Spinal cord (tissue), 10 donors: Measurements from ENCODE around the gene KYNU. TPM values are rescaled to one million over a fixed set of nuclear protein-coding genes. Genes with fewer than 3 reads are reported as not detected.

Experiments
- DNase-seq, 6 donors: peaks; one replicate each; pipeline versions ENCODE4 v3.0.0 to v3.0.0-alpha.2; 2013 to 2015; ENCODE audit warnings: low spot score in 6 of 6, low read depth in 4 of 6
- H3K27ac ChIP-seq: one replicate; pipeline ENCODE4 v1.5.1; 2013; ENCODE audit warnings: low read depth, low read length, control low read depth
- H3K27me3 ChIP-seq: one replicate; pipeline ENCODE4 v1.6.1; 2013; ENCODE audit warnings: low read length; ENCODE audit not compliant: control insufficient read depth, insufficient read depth
- H3K36me3 ChIP-seq: one replicate; pipeline ENCODE4 v1.6.1; 2013; ENCODE audit warnings: low read length; ENCODE audit not compliant: control insufficient read depth, insufficient read depth
- H3K4me1 ChIP-seq: one replicate; pipeline ENCODE4 v1.6.1; 2013; ENCODE audit warnings: low read length; ENCODE audit not compliant: control insufficient read depth, insufficient read depth
- H3K4me3 ChIP-seq: one replicate; pipeline ENCODE4 v1.5.1; 2013; ENCODE audit warnings: low read depth, low read length, control low read depth
- H3K9me3 ChIP-seq: one replicate; pipeline ENCODE4 v1.6.1; 2013; ENCODE audit warnings: low read length; ENCODE audit not compliant: control insufficient read depth, insufficient read depth
- WGBS: methylation state at CpG from one replicate; pipeline ENCODE4 v1.1.5; 2013; ENCODE audit warnings: missing lambda C conversion rate; ENCODE audit not compliant: insufficient coverage; 5-methylcytosine and 5-hydroxymethylcytosine counted together
- polyA plus RNA-seq, 2 donors: library from polyadenylated mRNA; unstranded; fragments of 120-200 nt; gene quantifications; one replicate each; pipeline ENCODE4 v1.2.1, GENCODE V29; 2013; ENCODE audit not compliant: insufficient read length in 2 of 2
- total RNA-seq, 2 donors: library from RNA; depleted of rRNA in 1 of 2; stranded (reverse); fragments of 120-200 nt in 1 of 2; fragments of >200 nt in 1 of 2; gene quantifications; one replicate each; pipeline versions ENCODE4 v1.2.3 to v1.2.4, GENCODE V29; 2013 to 2014
- donor health status: healthy.

Gene KYNU
- total and polyA plus RNA-seq, 4 donors, result 0.39 to 2.4 (median 1.2) TPM

DNA sequence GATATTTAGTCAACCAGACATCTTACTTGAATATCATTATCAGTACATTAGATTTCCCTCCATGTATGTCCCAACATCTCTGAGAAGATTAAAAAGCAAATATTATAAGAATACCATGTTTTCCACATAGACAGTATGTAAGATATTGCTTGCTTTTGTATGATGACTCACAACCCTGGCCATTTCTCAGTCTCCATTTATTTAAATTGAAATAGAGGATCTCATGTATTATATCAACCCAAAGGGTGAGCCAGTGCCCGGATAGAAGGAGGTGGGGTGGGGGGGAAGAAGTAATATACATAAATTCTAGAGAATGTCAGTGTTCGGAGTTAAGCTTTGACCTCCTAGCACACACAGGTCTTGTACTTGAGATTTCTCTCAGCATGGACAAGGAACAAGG lies 109.6 kb downstream of the KYNU start:
- Histone ChIP-seq H3K9me3 (no peaks in the 10 kb centered on the region), H3K4me1 (no peaks in the 10 kb centered on the region), H3K36me3 (no peaks in the 10 kb centered on the region), H3K27ac (no peak overlapping the region), H3K27me3 (no peaks in the 10 kb centered on the region), H3K4me3 (no peak overlapping the region)
- no peak for DNase-seq
- no CpG with 5 or more reads among the region's 2 CpGs for WGBS

DNA sequence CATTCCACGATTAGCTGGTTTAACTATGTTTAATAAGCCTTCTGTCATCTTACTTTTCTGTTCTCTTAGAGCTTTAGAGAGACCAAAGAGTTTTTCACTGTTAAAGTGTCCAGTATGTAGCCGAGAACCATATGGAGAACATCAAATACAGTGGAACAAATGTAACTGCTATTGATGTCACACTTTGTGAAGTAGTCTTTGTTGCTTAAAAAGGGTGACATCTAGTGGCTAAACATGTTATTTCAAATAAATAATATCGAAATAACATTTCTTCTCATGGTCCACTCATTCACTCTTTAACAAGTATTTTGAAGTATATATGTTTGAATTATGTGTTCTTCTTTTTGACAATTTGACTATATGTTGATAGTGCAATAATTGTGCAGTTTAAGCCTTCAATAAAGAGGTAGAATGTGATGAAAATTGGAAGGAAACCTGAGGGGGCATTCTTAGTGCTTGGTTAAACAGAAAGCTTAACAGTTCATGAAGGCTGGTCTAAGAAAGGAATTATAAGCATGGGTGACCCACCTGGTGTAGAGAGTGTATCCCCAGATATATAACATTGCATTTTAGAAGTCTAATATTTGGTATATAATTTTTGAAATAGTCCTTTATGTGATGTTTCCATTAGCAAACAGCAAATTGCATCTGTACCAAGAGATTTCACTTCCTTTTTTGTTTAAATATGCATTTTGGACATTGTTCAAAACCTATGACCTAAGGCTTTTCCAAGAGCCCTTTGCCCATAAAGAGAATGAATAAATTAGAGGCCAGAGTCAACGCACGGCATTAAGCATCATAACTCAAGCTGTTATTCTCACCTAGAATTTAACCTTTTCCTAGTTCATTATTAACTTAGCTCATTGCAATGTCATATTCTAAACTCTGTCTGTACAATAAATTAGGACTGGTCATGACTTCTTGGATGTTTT lies 112.1 kb downstream of the KYNU start:
- H3K9me3 ChIP-seq, result no peaks in the 10 kb centered on the region
- peak in 4 of 6 donors; percentile 7 to 84 (median 40) for DNase-seq
- H3K4me1 ChIP-seq, result no peaks in the 10 kb centered on the region
- H3K27me3 ChIP-seq, result no peaks in the 10 kb centered on the region
- H3K4me3 ChIP-seq, result no peak overlapping the region
- H3K36me3 ChIP-seq, result no peaks in the 10 kb centered on the region
- H3K27ac ChIP-seq, result no peak overlapping the region
- WGBS, result no CpG with 5 or more reads among the region's 5 CpGs

DNA sequence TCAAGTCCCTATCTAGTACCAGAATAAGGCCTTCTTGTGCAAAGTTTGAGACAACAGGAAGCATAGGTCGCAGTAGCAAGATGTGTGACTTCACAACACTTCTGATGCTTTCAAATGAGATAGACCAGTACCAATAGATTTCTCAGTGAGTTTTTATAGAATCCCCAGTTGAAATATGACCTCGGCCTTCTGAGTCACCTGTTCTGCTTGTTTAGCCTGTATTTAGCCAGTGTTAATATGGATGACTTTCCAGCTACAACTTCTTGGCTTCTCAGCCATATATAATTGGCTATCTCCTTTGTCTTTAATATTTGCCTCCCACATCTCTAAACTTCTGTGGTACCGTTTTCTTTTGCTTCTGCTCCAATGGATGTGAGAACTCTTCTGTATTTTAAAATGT lies 113.8 kb downstream of the KYNU start:
- no CpG with 5 or more reads among the region's 3 CpGs for whole genome bisulfite sequencing
- H3K9me3 ChIP-seq, result no peaks in the 10 kb centered on the region
- H3K4me3 ChIP-seq, result no peak overlapping the region
- H3K4me1 ChIP-seq, result no peaks in the 10 kb centered on the region
- H3K36me3 ChIP-seq, result no peaks in the 10 kb centered on the region
- no peak for DNase-seq
- H3K27me3 ChIP-seq, result no peaks in the 10 kb centered on the region
- no peak overlapping the region for H3K27ac ChIP-seq

DNA sequence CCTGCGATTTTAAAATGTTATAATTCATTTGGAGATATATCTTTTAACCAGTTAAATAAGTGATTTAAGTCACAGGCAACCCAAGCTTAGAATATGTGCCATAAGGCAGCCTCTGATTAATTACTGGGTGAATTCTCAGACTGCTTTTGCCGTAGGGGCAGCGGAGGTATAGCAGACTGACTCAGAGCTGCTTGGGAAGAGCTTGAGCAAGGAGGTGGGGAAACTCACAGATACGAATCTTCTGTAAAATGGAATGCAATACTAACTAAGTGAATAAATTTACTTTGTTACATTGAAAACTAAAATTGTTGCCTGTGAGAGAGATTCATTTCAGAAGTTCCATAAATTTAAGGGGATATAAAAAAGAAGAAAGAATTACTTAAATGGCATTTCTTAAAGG lies 115.4 kb downstream of the KYNU start:
- Histone ChIP-seq H3K9me3 (no peaks in the 10 kb centered on the region), H3K36me3 (no peaks in the 10 kb centered on the region), H3K27ac (no peak overlapping the region), H3K4me3 (no peak overlapping the region), H3K4me1 (no peaks in the 10 kb centered on the region), H3K27me3 (no peaks in the 10 kb centered on the region)
- DNase-seq, result peak in 1 of 6 donors; percentile 21
- no CpG with 5 or more reads among the region's 4 CpGs for WGBS

DNA sequence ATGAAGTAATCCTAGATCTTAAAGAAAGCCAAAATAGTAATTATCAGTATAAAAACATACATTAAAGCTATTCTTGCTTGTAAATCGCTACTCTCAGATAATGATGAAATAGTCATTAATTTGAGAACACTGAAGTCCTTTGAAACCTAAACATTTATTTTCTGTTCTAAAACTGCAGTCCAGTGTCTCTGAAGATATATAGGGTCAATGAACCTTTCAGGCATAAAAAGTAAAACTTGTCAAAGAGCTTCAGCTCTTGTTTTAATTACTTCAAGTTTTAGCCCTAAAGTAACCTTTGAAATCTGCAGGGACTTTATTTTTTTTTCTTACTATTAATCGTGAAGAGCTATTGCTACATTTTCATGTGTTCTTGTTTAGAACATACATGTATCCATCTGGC lies 116.3 kb downstream of the KYNU start:
- H3K27me3 ChIP-seq, result no peaks in the 10 kb centered on the region
- DNase-seq, result no peak
- H3K4me1 ChIP-seq, result no peaks in the 10 kb centered on the region
- no peaks in the 10 kb centered on the region for H3K36me3 ChIP-seq
- no peaks in the 10 kb centered on the region for H3K9me3 ChIP-seq
- no CpG with 5 or more reads among the region's 2 CpGs for WGBS
- H3K27ac ChIP-seq, result no peak overlapping the region
- no peak overlapping the region for H3K4me3 ChIP-seq

DNA sequence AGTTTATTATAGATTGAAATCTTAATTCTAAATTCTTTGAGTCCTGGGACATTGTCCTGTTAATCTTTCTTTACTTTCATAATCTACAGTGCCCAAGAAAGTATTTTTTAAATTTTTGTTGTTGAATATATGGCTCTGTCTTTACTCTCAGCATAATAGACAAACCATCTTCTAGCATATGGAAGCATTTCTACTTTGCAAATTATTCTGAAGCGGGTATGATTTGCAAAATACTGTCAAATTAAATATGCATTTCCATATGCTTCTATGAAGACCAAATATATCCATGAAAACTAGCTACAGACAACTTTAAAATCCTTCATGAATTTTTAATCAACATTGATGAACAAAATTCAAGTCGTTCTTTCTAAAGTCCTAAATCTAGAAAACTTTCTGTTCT lies 117.2 kb downstream of the KYNU start:
- no peaks in the 10 kb centered on the region for H3K36me3 ChIP-seq
- no peaks in the 10 kb centered on the region for H3K9me3 ChIP-seq
- DNase-seq, result peak in 1 of 6 donors; percentile 60
- no peak overlapping the region for H3K27ac ChIP-seq
- H3K4me3 ChIP-seq, result no peak overlapping the region
- H3K4me1 ChIP-seq, result no peaks in the 10 kb centered on the region
- no peaks in the 10 kb centered on the region for H3K27me3 ChIP-seq
- no CpG with 5 or more reads among the region's 2 CpGs for WGBS

DNA sequence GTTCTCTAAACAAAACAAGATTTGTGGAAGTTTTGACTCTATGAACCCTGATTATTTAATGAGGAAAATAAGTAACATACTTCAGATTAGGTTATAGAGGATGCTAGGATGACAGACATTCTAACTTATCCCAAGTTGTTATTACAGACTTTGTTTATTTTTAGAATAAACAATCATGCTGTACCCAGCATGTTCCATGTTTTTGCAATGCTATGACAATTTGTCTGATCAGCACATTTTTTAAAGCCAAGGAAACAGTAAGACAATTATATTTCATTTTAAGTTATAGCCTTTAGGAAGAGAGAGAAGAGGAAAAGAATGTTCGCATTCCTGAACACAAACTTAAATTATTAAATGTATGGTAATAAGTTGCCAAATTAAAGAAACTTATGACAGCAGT lies 119.8 kb downstream of the KYNU start:
- no CpG with 5 or more reads among the region's 1 CpG for WGBS
- no peak for DNase-seq
- Histone ChIP-seq H3K9me3 (no peaks in the 10 kb centered on the region), H3K27ac (no peak overlapping the region), H3K27me3 (no peaks in the 10 kb centered on the region), H3K36me3 (no peaks in the 10 kb centered on the region), H3K4me3 (no peak overlapping the region), H3K4me1 (no peaks in the 10 kb centered on the region)

DNA sequence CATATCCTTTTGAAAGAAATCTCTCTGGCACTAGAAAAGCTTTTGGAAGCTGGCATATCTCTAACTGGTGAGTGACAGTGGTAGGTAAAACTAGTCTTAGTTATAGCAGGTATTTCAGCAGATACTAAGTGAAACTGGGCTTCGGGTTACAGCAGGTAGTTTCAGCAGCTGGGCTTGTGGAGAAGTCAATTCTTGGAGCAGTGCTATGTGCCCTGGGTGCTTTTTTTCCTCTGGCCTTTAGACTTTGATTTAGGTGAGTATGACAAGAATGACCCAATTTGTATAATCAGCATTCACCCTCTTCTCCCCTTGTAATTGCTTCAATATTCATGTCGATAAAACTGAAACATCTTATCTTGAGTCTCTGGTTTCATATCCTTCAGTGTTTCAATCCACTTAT lies 123.1 kb downstream of the KYNU start:
- Histone ChIP-seq H3K9me3 (no peaks in the 10 kb centered on the region), H3K36me3 (no peaks in the 10 kb centered on the region), H3K27me3 (no peaks in the 10 kb centered on the region), H3K4me3 (no peak overlapping the region), H3K27ac (no peak overlapping the region), H3K4me1 (no peaks in the 10 kb centered on the region)
- no peak for DNase-seq
- WGBS, result 100% methylated on average over 1 of the region's 2 CpGs

DNA sequence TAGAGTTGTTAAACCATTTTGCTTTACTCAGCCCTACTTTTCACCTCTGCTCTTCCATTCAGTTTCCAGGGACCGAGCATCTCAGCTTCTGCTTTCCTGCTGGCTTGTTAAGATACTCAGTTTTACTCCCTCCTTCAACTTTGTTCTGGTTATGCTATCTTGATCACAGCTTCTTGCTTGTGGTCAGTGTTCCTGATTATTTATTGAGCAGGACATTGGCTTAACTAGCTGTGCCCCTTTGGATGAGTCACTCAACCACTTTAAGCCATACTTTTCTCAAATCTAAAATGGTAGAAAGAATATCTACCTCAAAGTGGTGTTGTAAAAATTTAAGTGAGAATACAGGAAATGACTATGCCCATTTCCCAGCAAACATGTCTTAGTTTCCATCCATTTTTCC lies 124.0 kb downstream of the KYNU start:
- no peak overlapping the region for H3K27ac ChIP-seq
- no CpG with 5 or more reads among the region's 1 CpG for WGBS
- no peaks in the 10 kb centered on the region for H3K9me3 ChIP-seq
- no peak for DNase-seq
- H3K4me3 ChIP-seq, result no peak overlapping the region
- no peaks in the 10 kb centered on the region for H3K27me3 ChIP-seq
- H3K36me3 ChIP-seq, result no peaks in the 10 kb centered on the region
- H3K4me1 ChIP-seq, result no peaks in the 10 kb centered on the region

DNA sequence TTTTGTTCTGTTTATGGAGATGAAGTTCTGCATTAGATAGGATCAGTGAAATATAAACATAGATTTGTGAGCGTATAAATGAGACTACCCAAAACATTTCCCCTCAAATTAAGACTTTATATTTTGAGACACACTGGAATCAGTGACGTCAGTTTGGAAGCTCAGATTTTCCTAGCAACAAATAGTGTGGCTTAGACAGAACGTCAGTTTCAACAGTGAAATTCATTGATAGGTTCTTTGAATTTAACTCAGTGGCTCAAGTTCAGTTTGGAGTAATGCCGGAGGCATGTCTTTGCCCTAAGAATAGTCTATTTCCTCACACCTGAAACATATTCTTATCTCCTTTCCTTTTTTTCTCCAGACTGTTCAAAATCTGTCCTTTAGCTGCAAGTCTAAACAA lies 138.2 kb downstream of the KYNU start:
- no peak overlapping the region for H3K27ac ChIP-seq
- no peaks in the 10 kb centered on the region for H3K36me3 ChIP-seq
- no peak for DNase-seq
- no peak overlapping the region for H3K4me3 ChIP-seq
- no CpG with 5 or more reads among the region's 4 CpGs for WGBS
- no peaks in the 10 kb centered on the region for H3K4me1 ChIP-seq
- no peaks in the 10 kb centered on the region for H3K9me3 ChIP-seq
- H3K27me3 ChIP-seq, result no peaks in the 10 kb centered on the region
